OCI-LY1 (cell line): ENCODE data around the gene PARN.

Source experiments
- CTCF ChIP-seq: fragments of 200-600 bp; sonication (generic), shearing (Covaris generic); IDR thresholded peaks from 2 replicates; pipeline ENCODE4 v1.5.1; 2017; ENCODE audit warnings: mild to moderate bottlenecking, antibody characterized with exemption, low read length, moderate library complexity, mixed read lengths
- EZH2 ChIP-seq: fragments of 200-600 bp; sonication (generic), shearing (Covaris generic); IDR thresholded peaks from 2 replicates; pipeline ENCODE4 v1.8.0; 2017; ENCODE audit warnings: borderline replicate concordance, mixed run types, mild to moderate bottlenecking, antibody characterized with exemption, low read length, moderate library complexity, mixed read lengths

GRCh38 chr16:14565688-14566025 lies 64.4 kb downstream of the PARN start:
- no peak for TF ChIP-seq CTCF
- TF ChIP-seq EZH2: no peak
